Activated naive CD4-positive, alpha-beta T cell treated with anti-CD3 and anti-CD28 coated beads, Interleukin-2, amount 50 U/mL, for 16 hours (primary cell): Measurements from ENCODE around the gene ERH.
"Not testable (repeated sequence)": the region's sequence is repeated elsewhere in the genome, so short reads cannot be mapped to it uniquely, and the experiment has no call there.

Experiments
- DNase-seq: peaks from one replicate; pipeline ENCODE4 v3.0.0-alpha.2; 2020

Gene ERH

DNA sequence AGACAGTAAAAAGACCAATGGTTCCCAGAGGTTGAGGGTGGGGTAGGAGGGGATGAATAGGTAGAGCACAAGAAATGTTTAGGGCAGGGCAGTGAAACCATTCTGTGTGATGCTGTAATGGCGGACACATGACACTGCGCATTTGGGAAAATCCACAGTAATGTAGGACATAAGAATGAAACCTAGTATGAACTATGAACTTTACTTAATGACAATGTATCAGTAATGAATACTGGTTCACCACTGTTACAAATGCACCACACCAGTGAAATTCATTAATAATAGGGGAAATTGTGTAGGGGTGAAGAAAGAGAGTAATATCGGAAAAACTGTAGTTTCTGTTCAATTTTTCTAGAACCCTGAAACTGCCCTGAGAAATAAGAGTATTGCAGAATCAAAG lies 5.6 kb downstream of the ERH start:
- DNase-seq, result no peak

DNA sequence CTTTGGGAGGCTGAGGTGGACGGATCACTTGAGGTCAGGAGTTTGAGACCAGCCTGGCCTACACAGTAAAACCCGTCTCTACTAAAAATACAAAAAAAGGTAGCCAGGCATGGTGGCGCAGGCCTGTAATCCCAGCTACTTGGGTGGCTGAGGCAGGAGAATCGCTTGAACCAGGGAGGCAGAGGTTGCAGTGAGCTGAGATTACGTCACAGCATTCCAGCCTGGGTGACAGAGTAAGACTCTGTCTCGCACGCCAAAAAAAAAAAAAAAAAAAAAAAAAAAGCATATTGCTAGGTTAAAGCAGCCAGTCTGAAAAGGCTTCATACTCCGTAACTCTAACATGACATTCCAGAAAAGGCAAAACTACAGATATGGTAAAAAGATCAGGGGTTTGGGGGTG lies 6.7 kb downstream of the ERH start:
- DNase-seq, result not testable (repeated sequence)

DNA sequence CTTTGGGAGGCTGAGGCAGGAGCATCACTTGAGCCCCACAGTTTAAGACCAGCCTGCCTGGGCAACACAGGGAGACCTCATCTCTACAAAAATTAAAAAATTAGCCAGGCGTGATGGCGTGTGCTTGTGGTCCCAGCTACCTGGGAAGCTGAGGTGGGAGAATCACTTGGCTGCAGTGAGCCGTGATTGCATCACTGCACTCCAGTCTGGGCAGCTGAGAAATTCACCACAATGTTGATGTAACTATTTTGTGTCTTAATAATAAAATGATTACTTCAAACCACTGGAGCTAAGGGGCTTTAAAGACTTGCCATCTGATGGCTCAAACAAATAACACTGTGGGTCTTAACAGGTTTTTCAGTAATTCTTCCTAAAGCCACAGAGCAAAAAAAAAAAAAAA lies 10.8 kb downstream of the ERH start:
- DNase-seq, result no peak

DNA sequence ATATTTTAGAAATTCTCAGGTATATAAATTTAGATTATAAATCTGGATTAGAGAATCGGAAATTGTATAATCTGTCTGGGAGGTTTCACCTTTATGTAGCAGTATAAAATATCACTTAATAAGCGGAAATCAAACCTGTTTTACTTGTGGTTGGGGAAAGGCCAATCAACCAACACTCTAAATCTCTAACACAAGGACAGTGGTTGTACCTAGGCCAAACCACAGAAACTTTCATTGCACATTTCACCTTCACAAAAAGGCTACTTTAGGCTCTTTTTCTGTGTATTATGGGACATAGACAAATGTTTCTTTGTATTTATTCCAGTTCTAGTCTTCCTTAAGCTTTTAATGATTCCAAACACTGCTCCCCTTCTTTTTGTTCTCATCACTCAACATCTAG lies 19.8 kb downstream of the ERH start:
- DNase-seq, result no peak

DNA sequence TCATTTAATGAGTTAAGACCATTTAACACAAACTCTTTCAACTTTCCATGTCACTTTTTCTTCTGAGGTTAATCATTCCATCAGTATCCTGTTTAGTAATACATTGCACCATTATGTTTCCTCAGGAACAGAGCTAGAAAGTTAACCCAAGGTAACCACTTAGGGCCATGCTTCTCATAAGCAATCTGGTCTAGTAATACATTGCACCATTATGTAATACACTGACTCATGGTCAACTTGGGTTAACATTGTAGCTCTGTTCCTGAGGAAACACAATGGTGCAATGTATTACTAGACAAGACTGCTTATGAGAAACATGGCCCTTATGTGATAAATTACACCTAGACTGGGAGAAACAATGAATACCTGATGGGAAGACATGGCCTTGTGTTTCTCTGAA lies 21.7 kb downstream of the ERH start:
- no peak for DNase-seq

DNA sequence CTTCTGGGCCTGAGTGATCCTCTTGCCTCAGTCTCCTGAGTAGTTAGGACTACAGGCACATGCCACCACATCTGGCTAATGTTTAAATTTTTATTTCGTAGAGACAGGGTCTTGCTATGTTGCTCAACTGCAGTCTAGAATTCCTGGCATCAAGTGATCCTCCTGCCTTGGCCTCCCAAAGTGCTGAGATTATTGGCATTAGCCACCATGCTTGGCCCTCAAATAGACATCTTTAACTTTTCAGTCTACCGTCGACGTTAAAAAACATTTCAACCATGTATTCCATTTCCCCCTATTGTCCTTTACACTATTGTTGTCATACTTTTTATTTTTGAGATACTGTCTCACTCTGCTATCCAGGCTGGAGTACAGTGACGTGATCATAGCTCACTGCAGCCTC lies 22.4 kb downstream of the ERH start:
- no peak for DNase-seq

DNA sequence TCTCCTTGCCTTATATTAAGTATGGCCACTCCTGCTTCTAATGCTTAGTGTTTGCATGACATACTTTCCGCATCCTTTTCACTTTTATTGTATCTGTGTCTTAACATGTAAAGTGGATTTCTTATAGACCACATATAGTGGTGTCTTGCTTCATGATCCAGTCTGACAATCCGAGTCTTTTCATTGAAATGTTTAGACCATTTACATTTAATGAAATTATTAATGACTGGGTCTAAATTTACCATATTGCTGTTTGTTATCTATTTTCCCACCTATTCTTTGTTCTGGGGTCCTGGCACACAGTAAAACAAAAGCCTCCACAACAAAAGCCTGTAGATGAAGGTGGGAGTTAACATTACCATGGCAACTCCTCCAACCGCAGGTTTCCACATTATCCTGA lies 22.9 kb downstream of the ERH start:
- DNase-seq, result no peak

DNA sequence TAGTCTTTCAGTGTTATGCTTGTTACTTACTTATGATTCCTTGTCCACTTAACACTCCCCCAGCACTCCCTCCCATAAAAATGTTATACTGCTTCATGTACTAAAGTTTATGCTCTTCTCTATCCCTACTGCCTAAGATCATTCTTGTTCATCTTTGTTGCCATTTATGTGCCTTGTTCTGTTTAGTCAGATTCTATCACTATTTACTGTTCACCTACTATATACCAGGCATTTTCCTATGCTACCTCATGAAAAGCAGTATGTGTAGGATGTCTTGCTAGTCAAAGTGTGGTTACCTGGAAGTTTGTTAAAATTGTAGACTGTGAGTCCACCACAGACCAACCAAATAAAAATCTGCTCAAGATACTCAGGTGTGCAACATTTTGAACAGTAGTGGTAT lies 23.9 kb downstream of the ERH start:
- DNase-seq, result no peak

DNA sequence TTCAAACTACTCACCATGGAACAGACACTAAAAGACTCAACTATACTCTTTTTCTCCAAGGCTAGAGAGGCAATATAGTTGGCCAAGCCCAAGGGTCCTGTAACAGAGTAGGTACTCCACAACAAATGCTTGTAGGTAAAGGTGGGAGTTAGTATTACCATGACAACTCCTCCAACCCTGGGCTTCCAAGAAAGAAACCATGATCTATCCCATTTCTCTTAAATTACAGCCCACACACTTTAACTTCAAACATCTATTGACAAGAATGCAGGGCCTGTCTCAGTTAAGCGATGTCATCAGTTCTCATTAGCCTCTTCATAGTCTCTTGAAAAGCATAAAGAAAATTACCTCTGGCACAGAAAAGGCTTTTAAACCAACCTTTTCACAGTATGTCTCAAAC lies 25.0 kb downstream of the ERH start:
- no peak for DNase-seq

DNA sequence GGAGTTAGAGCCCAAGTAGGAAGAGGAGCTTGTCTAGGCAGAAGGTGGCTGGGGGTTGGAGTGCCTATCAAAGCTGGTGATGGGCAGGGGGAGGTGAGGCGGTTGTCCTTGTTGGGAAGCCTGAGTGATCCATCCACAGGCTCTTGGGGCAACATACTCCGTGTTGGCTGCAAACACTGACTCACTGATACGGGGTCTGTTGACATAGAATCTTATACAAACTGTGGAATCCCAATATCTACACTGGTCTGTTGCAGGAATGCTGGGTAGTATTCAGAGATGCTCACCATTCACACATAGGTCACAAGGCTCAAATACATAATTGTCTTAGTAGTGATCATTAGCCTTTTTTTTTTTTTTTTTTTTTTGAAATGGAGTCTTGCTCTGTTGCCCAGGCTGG lies 26.0 kb downstream of the ERH start:
- no peak for DNase-seq

DNA sequence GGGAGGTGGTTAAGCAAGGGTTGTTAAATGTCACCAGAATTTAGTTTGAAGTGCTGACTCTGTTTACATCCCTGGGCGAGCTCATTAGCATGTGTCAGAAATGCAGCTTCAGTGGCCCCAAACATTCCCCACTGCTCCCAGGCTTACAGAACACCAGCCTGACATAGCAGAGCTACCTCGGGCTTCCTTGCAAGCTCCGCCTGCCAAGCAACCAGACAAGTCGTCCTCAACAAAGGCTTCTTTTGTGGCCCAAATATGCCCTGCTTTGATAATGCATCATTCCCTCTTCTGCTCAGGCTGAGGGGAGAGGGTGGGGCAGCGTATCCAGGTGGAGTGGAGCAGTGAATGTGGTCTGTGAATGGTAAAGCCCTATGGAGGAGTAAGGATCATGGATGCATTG lies 28.0 kb downstream of the ERH start:
- DNase-seq, result no peak

DNA sequence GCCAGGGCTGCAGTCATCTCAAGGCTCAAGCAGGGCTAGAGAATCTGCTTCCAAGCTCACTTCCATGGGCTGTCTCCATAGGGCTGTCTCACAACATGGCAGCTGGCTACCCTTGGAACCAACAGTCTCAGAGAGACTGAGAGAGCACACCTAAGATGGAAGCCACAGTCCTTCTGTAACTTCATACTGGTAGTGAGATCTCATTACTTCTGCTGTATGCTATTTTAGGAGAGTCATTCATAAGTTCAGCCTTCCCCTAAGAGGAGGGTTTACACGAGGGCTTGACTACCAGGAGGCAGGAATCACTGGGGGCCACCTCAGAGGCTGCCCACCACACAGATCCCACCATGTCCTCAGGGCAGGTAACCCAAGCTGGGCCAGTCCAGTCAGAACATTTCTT lies 29.7 kb downstream of the ERH start:
- no peak for DNase-seq

DNA sequence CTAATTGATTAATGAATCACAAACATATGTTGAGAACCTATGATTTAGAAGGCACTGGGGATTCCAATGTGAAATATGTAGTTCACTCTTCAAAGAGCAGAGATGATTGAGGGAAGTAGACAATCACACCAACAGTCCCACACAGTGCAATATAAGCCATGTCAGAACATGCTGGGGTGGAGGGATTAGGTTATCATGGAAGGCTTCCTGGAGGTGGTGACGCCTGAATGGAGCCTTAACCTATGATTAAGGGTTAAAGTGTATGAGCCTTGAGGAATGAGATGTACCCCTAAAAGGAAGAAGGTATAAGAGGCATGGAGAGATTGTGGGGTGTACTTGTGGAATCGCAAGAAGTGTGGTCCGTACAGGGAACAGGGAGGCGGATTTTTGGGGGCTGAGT lies 31.3 kb downstream of the ERH start:
- DNase-seq, result no peak

DNA sequence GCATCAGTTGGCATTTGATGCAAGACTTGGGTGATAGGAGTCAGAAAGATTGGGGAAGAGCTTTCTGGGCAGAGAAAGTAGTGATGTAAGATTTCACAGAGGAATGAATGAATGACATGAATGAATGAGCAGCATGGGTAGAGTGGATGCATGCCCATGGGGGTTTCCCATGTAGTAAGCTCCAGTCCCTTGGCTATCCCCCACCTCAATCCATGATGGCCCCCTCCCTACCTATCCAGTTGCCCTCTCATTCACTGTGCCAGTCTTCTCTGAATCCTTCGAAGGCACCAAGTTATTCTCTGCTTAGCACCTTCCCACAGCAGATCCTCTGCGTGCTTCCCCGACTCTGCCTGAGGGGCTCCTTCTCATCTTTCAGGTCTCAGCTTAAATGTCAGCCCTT lies 32.0 kb downstream of the ERH start:
- DNase-seq, result no peak

DNA sequence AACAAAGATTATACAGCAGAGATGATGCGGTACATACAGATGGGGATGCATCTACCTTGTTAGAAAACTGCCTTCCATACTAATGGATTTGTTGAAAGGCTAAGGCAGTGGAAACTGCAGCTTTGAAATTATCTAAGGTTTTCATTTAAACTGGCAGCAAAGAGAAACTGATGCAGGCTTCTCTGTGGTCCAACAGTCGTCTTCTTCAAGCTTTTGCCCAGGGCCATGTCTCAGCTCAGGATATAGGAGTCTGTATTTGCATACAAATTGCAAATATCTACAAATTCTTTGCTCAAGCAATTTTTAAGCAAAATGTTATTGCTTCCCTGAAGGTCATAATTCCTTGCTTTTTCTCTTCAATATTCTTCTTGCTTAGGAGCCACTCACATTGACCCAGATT lies 33.7 kb downstream of the ERH start:
- DNase-seq, result no peak

DNA sequence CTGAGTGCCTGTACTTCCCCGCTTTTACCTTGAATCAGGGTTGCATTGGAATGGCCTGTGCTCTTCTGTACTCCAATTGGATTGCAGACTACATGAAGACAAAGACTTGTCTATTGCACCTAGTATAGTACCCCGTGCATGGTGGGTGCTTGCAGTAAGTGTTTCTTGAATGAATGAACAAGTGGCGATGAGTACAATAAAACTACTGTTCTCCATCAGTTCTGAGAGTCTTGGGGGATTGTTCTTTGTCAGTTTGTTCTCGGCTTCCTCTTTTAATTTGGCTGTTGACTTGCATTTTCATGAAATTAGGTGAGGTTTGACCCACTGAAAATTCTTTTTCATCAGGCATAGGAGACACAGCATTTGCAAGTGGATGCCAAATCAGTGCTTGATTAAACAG lies 34.1 kb downstream of the ERH start:
- no peak for DNase-seq

DNA sequence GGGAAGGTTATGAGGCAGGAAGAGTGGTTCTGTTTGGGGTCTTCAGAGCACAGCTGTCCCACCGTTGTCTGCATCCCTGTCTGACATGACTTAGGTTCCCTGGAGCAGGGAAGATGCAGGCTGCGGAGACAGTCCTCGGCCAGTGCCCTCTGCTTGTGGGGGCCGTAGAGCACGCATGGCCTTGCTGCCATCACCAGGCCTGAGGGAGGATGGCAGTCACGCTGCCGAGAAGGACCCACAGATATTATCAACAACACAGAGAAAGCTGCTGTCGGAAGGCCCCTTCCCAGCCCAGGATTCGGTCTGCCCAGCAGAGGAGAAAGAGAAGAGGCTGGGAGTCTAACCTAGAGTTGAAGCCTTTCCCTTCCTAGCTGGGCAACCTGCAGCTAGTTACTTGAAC lies 35.0 kb downstream of the ERH start:
- no peak for DNase-seq

DNA sequence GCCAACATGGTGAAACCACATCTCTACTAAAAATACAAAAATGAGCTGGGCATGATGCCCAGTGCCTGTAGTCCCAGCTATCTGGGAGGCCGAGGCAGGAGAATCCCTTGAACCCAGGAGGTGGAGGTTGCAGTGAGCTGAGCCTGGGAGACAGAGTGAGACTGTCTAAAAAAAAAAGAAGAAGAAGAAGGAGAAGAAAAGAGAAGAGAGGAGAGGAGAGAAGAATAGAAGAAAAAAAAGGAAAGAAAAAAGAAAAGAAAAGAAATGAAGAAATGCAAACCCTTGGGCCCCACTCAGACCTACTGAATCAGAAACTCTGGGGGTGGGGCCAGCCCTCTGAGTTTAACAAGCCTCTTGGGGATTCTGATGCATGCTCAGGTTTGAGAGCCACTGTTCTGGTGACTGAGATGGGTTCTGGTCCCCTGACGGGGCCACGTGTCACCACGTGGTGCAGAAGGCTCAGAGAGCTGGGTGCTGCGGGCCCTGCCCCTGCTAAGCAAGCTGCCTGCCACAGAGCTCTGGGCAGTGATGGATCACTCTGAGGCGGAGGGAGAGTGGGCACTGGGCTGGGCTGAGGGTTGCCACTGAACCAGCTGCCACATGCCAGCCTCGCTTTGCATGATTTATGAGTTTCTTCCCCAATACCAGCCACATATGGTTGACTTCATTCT lies 37.5 kb downstream of the ERH start:
- DNase-seq, result no peak

DNA sequence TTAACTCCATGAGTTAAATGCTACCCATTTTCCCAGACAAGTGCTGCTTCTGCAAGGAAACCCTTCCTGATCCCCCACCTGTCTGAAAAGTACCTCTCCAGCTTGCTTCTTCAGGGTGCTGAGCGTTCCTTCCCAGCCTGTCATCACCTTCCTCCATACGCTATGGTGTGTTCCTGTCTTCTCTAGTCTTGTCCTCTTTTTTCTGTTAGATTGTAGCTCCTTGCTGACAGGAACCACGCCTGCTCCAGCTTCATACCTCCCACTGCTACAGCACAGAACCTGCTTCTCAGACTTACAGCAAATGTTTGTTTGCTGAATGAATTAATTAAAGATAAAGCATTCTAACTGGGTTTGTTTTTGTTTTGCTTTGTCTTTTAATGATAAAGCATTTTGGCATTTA lies 39.1 kb downstream of the ERH start:
- DNase-seq, result no peak

DNA sequence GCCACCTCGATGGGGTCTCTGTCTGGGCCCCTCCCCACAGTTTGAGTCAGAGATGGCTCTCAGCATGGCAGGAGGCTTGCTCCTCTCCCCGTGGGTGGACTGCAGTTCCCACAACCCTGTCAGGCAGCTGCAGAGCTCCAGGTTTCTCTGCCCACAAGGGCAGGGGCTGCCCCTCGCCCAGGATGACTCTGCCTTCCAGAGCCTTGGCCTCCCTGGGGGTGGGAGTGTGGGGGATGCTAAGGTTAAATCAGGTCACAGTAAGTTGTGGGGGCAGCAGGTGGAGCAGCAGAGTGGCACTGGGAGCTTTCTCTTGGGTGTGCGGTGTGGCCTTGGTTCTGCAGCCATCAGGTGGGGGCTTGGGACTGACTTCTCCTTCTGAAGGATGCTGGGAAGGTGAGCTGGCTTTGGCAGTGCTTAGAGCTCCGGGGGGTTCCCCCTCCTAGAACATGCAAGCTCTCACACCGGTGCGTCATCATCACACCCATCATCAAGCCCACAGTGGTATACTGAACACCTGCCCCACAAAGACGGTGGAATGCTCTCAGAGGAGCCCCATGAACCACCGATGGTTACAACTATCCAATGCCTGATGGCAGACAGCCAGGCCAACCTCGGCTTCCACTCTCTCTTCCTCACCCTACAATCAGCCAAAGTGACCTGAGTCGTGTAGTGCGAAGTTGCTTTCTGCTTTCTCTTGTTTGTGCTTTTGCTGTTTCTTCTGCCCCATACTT lies 39.7 kb downstream of the ERH start:
- no peak for DNase-seq

DNA sequence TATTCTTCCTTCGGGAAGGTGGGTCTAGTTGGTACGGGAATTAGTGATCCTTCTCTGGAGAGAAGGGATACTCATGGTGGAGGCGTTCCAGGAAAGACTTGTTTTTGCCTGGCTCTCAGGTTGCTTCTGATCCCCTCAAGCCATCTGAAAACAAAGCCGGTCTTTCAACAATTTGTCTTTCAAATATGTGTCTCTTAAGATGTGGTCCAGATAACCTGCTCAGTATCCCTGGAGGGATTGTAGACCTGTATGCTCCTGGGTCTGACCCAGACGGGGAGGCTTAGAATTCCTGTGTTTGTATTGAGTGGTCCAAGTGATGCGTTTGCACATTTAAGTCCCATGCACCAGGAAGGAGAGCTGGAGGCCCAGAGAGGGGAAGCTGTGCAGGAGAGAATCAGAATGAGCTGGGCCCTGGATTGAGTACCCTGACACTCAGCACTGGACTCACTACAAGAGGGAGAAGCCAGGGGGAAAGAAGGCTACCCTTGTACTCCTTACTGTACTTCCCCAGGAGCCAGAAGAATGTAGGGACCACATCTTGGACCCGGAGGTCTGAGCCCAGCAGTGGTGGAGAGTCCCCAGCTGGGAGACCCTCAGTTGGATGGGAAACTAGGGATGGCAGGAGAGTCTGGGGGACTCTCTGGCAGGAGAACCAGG lies 40.4 kb downstream of the ERH start:
- no peak for DNase-seq

DNA sequence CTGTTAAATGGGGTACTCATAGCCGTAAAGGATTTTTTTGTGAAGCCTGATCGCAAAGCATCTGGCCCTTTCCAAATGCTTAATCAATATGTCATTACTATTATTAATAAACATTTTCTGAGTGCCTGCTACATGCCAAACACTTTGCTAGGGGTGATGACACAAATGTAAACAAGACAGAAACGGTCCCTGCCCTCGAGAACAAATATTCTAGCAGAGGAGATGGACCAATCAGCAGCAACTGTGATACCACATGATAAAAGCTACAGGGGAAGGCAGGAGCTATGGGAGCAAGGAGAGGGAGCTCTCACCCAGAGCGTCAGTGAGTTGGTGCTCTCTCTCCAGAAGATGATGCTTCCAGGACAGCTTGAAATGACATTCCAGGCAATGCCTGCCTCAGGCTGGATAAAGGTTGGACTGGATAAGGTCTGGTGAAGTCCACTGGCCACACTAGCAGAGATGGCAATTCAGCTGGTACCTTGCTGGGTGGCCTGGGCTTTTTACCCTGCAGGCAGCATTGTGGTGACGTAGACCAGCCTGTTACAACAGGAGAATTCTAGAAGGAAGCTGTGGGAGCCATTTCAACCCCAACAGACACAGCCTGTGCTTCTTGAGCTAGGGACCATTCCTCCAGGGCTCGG lies 41.1 kb downstream of the ERH start:
- DNase-seq, result no peak

DNA sequence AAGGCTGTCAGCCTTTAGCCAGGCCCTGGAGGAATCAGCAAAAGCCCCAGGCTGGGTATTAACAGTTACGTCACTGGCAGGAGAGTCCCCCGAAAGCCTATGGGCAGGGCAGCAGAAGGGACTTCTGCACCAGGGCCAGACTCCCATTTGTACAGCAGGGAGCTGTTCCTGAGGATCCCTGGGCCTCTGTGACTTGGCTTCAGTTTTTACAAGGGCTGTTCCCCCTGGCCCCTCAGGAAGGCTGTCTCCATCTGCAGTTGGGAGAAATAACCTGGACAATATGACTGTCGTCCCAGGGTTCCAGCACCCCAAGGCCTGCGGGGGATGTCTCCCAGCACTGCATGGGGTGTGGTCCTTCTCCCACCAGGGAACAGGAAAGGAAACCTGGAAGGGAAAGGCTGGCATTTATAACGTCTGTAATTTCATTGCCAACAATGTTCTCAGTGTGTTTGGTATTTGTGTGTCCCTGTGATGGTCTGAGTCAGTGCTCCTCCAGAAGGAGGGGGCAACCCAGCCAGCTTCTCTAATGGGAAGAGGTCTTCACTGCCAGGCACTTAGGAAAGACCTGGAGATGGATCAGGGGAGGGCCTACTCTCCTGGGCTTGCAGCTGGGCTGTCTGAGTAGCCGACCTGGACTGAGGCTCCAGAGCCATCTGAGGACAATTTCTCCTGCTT lies 42.4 kb downstream of the ERH start:
- DNase-seq, result no peak
